Keratinocyte (primary cell): ENCODE measurements around the gene NEXN. TPM values are rescaled to one million over a fixed set of nuclear protein-coding genes. Genes with fewer than 3 reads are reported as not detected.

Experiments
- DNase-seq: peaks from one replicate; pipeline ENCODE4 v3.0.0-alpha.2; 2011; ENCODE audit warnings: low read depth, missing footprints, low spot score
- FAIRE-seq: peaks from 2 replicates; lab custom pipeline; 2011; peaks lifted over from hg19 to GRCh38; lab: Jason Lieb, UNC
- H2AFZ ChIP-seq: 2 replicates; pipeline ENCODE4 v1.6.0; 2012; ENCODE audit warnings: low read length, control low read depth, inconsistent platforms; ENCODE audit not compliant: control insufficient read depth
- H3K27ac ChIP-seq: 2 replicates; pipeline ENCODE4 v1.5.1; 2011; ENCODE audit warnings: low read length; ENCODE audit not compliant: control insufficient read depth, insufficient read depth
- H3K27me3 ChIP-seq: 3 replicates; pipeline ENCODE4 v1.6.0; 2011; ENCODE audit warnings: low read length; ENCODE audit not compliant: control insufficient read depth, insufficient read depth; ENCODE audit errors: extremely low read depth
- H3K36me3 ChIP-seq, 2 experiments: 2 replicates in 1 of 2; 3 replicates in 1 of 2; pipeline ENCODE4 v1.5.1; 2011; ENCODE audit warnings: low read length in 2 of 2, mild to moderate bottlenecking in 1 of 2; ENCODE audit not compliant: control insufficient read depth in 2 of 2, insufficient read depth in 2 of 2; ENCODE audit errors: extremely low read depth in 1 of 2
- H3K4me1 ChIP-seq: 3 replicates; pipeline ENCODE4 v1.5.1; 2011; ENCODE audit warnings: low read length; ENCODE audit not compliant: control insufficient read depth, insufficient read depth; ENCODE audit errors: extremely low read depth
- H3K4me2 ChIP-seq: 3 replicates; pipeline ENCODE4 v1.6.0; 2011; ENCODE audit warnings: low read depth, low read length; ENCODE audit not compliant: control insufficient read depth, insufficient read depth; ENCODE audit errors: extremely low read depth
- H3K4me3 ChIP-seq, 3 experiments: fragments of 200-600 bp in 1 of 3; sonication (generic) in 1 of 3; 2 replicates in 2 of 3; 3 replicates in 1 of 3; pipeline ENCODE4 v1.5.1; 2011 to 2016; ENCODE audit warnings: low read length in 3 of 3, mild to moderate bottlenecking in 3 of 3, control low read depth in 2 of 3, inconsistent platforms in 1 of 3, low read depth in 1 of 3, mixed read lengths in 1 of 3, mixed run types in 1 of 3, moderate library complexity in 1 of 3; ENCODE audit not compliant: control insufficient read depth in 2 of 3, insufficient read depth in 2 of 3; ENCODE audit errors: extremely low read depth in 1 of 3
- H3K79me2 ChIP-seq: 2 replicates; pipeline ENCODE4 v1.6.0; 2012; ENCODE audit warnings: low read length; ENCODE audit not compliant: control insufficient read depth, insufficient read depth
- H3K9ac ChIP-seq: 3 replicates; pipeline ENCODE4 v1.6.0; 2011; ENCODE audit warnings: low read length; ENCODE audit not compliant: control insufficient read depth, insufficient read depth; ENCODE audit errors: extremely low read depth
- H3K9me1 ChIP-seq: 3 replicates; pipeline ENCODE4 v1.6.0; 2011; ENCODE audit warnings: low read length; ENCODE audit not compliant: control insufficient read depth, insufficient read depth; ENCODE audit errors: extremely low read depth
- H3K9me3 ChIP-seq: 2 replicates; pipeline ENCODE4 v1.5.1; 2012; ENCODE audit warnings: low read depth, low read length; ENCODE audit not compliant: control insufficient read depth
- H4K20me1 ChIP-seq: 3 replicates; pipeline ENCODE4 v1.6.0; 2011; ENCODE audit warnings: low read length; ENCODE audit not compliant: control insufficient read depth, insufficient read depth; ENCODE audit errors: extremely low read depth
- CTCF ChIP-seq, 3 experiments: IDR thresholded peaks in 1 of 3; conservative IDR thresholded peaks in 1 of 3; optimal IDR thresholded peaks in 1 of 3; 2 replicates in 2 of 3; 3 replicates in 1 of 3; pipeline versions ENCODE3 to v1.5.1; 2011; ENCODE audit warnings: low read length in 3 of 3, mild to moderate bottlenecking in 3 of 3, moderate library complexity in 2 of 3, control low read depth in 1 of 3, inconsistent platforms in 1 of 3; ENCODE audit not compliant: insufficient read depth in 2 of 3; ENCODE audit errors: extremely low read depth in 1 of 3
- EZH2 ChIP-seq: IDR thresholded peaks from one replicate; pipeline ENCODE4 v1.6.1; 2012; ENCODE audit warnings: inconsistent platforms, mild to moderate bottlenecking, low read length, moderate library complexity
- dilution Hi-C: fragments of 300-500 bp; cut with MboI; formaldehyde crosslinking; loops from one replicate; pipeline ENCODE4 v1.7.0; 2020; ENCODE audit warnings: low sequenced_read_pairs; ENCODE audit not compliant: extremely low pct_ligation_motif_present
- polyA plus RNA-seq, 5 experiments: library from polyadenylated mRNA; depleted of rRNA in 3 of 5; stranded (reverse) in 3 of 5; stranded (forward) in 1 of 5; unstranded in 1 of 5; fragments of >200 nt; gene quantifications; 1 replicate in 1 of 5; 2 replicates in 3 of 5; 3 replicates in 1 of 5; pipeline versions ENCODE4 v1.2.1 to v1.2.3, GENCODE V29; 2011 to 2012; ENCODE audit warnings: missing spikeins in 2 of 5, low read depth in 1 of 5, low replicate concordance in 1 of 5

The NEXN gene
- polyA plus RNA-seq, 1 donor (not counting 4 experiments of a cell fraction or from before 2014, with no cell fraction given): 2.3 TPM

- FAIRE-seq (peak; percentile 53), DNase-seq (no peak)
- no peak for TF ChIP-seq CTCF (optimal IDR thresholded peaks at IDR 0.05 in 1 of 3, IDR thresholded peaks at IDR 0.05 in 1 of 3, conservative IDR thresholded peaks at IDR 0.05 in 1 of 3; ENCODE audit: extremely low read depth in 1 of 3, insufficient read depth in 2 of 3, low read length in 3 of 3)
- TF ChIP-seq EZH2: no peak
- no peak overlapping the region for H3K4me2 ChIP-seq
- H3K27me3 ChIP-seq: no peaks in the 10 kb centered on the region
- H3K4me3 ChIP-seq: no peak overlapping the region
- H3K79me2 ChIP-seq: peaks cover 47% of the 10 kb centered on the region
- H3K9me1 ChIP-seq: no peaks in the 10 kb centered on the region
- peak overlapping the region; percentile 71 for H3K27ac ChIP-seq
- H3K36me3 ChIP-seq: peaks cover 0 to 2% of the 10 kb centered on the region in 2 experiments
- no peak overlapping the region for H2AFZ ChIP-seq
- H3K9ac ChIP-seq: peak overlapping the region; percentile 37
- dilution Hi-C loops: no loop called here
- H3K4me1 ChIP-seq: peaks cover 11% of the 10 kb centered on the region
- no peaks in the 10 kb centered on the region for H4K20me1 ChIP-seq
- H3K9me3 ChIP-seq: no peaks in the 10 kb centered on the region
Observed at GRCh38 chr1:77991638-77992037, 103.2 kb downstream of the NEXN start.

Other genes starting within 250 kb of the NEXN start
- 19.0 to 30.6 TPM (median 21.3 TPM) in 3 replicates for gene ZZZ3, start 206.0 kb upstream of the NEXN start, polyA plus RNA-seq
- gene USP33, start 128.8 kb upstream of the NEXN start, polyA plus RNA-seq: 25.4 to 52.0 TPM (median 28.7 TPM) in 3 replicates
- 6.0 to 8.5 TPM (median 7.2 TPM) in 3 replicates for gene MIGA1, start 109.0 kb upstream of the NEXN start, polyA plus RNA-seq
- gene FUBP1, start 90.4 kb downstream of the NEXN start, polyA plus RNA-seq: 97.2 to 137 TPM (median 112 TPM) in 3 replicates
- gene DNAJB4, start 116.3 kb downstream of the NEXN start, polyA plus RNA-seq: 17.3 to 30.9 TPM (median 27.5 TPM) in 3 replicates
- gene GIPC2, start 157.3 kb downstream of the NEXN start, polyA plus RNA-seq: 0.08 to 0.28 TPM (median 0.23 TPM) in 3 replicates